SJSA1 (cell line): ENCODE measurements around the gene PODN. TPM values are rescaled to one million over a fixed set of nuclear protein-coding genes. Genes with fewer than 3 reads are reported as not detected.
A peak's percentile ranks its signal among the peaks of the same experiment; 100 is the strongest.

ENCODE experiments used
- DNase-seq, 2 experiments: peaks; one replicate each; pipeline ENCODE4 v3.0.0-alpha.2; 2015 to 2020; ENCODE audit warnings: low spot score in 2 of 2, low read depth in 1 of 2
- H3K27ac ChIP-seq: fragments of 250-450 bp; sonication (Bioruptor Pico); 2 replicates; pipeline ENCODE4 v1.5.1; 2020; ENCODE audit warnings: mild to moderate bottlenecking, moderate library complexity
- H3K27me3 ChIP-seq: fragments of 250-450 bp; sonication (Bioruptor Pico); replicated peaks from 2 replicates; pipeline ENCODE4 v1.5.1; 2020; ENCODE audit warnings: mild to moderate bottlenecking, moderate library complexity
- H3K36me3 ChIP-seq: fragments of 250-450 bp; sonication (Bioruptor Pico); 2 replicates; pipeline ENCODE4 v1.5.1; 2020; ENCODE audit warnings: mild to moderate bottlenecking
- H3K4me1 ChIP-seq: fragments of 250-450 bp; sonication (Bioruptor Pico); replicated peaks from 2 replicates; pipeline ENCODE4 v1.6.1; 2021; ENCODE audit warnings: mild to moderate bottlenecking
- H3K4me3 ChIP-seq: fragments of 250-450 bp; sonication (Bioruptor Pico); 2 replicates; pipeline ENCODE4 v1.5.1; 2020; ENCODE audit warnings: mild to moderate bottlenecking
- H3K9me3 ChIP-seq: fragments of 250-450 bp; sonication (Bioruptor Pico); replicated peaks from 2 replicates; pipeline ENCODE4 v1.5.1; 2020; ENCODE audit warnings: mild to moderate bottlenecking
- total RNA-seq: library from RNA; depleted of rRNA; stranded (reverse); fragments of >200 nt; shearing (Covaris generic); gene quantifications from 2 replicates; pipeline ENCODE4 v1.2.3, GENCODE V29; 2014

The PODN gene
- total RNA-seq, 1 experiment from 2014 or later, result 4.1 TPM

GRCh38 chr1:53063744-53064515 is 1.9 kb downstream of the PODN start:
- Histone ChIP-seq H3K4me1 (peaks cover 13% of the 10 kb centered on the region), H3K4me3 (no peak overlapping the region), H3K27me3 (no peaks in the 10 kb centered on the region), H3K9me3 (no peaks in the 10 kb centered on the region), H3K36me3 (no peaks in the 10 kb centered on the region), H3K27ac (no peak overlapping the region)
- no peak for DNase-seq

GRCh38 chr1:53065391-53065790 is 3.4 kb downstream of the PODN start:
- Histone ChIP-seq H3K4me3 (no peak overlapping the region), H3K9me3 (no peaks in the 10 kb centered on the region)

GRCh38 chr1:53066488-53066887 is 4.5 kb downstream of the PODN start:
- no peak for DNase-seq
- Histone ChIP-seq H3K4me1 (peaks cover 11% of the 10 kb centered on the region), H3K4me3 (no peak overlapping the region), H3K9me3 (no peaks in the 10 kb centered on the region), H3K27me3 (no peaks in the 10 kb centered on the region), H3K27ac (no peak overlapping the region), H3K36me3 (no peaks in the 10 kb centered on the region)

More at GRCh38 chr1:53065391-53065790, 3.4 kb downstream of the PODN start:
- Histone ChIP-seq H3K27ac (no peak overlapping the region), H3K27me3 (no peaks in the 10 kb centered on the region), H3K4me1 (peaks cover 13% of the 10 kb centered on the region), H3K36me3 (no peaks in the 10 kb centered on the region)
- no peak for DNase-seq

GRCh38 chr1:53066891-53067738 is 5.1 kb downstream of the PODN start:
- no peaks in the 10 kb centered on the region for H3K36me3 ChIP-seq
- no peak for DNase-seq
- peaks cover 8% of the 10 kb centered on the region for H3K4me1 ChIP-seq
- no peak overlapping the region for H3K4me3 ChIP-seq
- H3K9me3 ChIP-seq, result no peaks in the 10 kb centered on the region
- H3K27me3 ChIP-seq, result no peaks in the 10 kb centered on the region
- no peak overlapping the region for H3K27ac ChIP-seq

GRCh38 chr1:53067886-53068285 is 5.9 kb downstream of the PODN start:
- no peak for DNase-seq
- H3K9me3 ChIP-seq, result no peaks in the 10 kb centered on the region

GRCh38 chr1:53068314-53069099 is 6.5 kb downstream of the PODN start:
- H3K4me3 ChIP-seq, result no peak overlapping the region
- H3K27me3 ChIP-seq, result no peaks in the 10 kb centered on the region
- no peak overlapping the region for H3K27ac ChIP-seq
- DNase-seq, result no peak
- H3K4me1 ChIP-seq, result no peaks in the 10 kb centered on the region
- no peaks in the 10 kb centered on the region for H3K36me3 ChIP-seq
- no peaks in the 10 kb centered on the region for H3K9me3 ChIP-seq

More at GRCh38 chr1:53067886-53068285, 5.9 kb downstream of the PODN start:
- H3K36me3 ChIP-seq, result no peaks in the 10 kb centered on the region
- H3K27ac ChIP-seq, result no peak overlapping the region
- no peaks in the 10 kb centered on the region for H3K27me3 ChIP-seq
- H3K4me3 ChIP-seq, result no peak overlapping the region
- H3K4me1 ChIP-seq, result peaks cover under 1% of the 10 kb centered on the region; the same call in 1 of the 2 replicates

- Histone ChIP-seq H3K27me3 (no peaks in the 10 kb centered on the region), H3K4me3 (no peak overlapping the region), H3K36me3 (no peaks in the 10 kb centered on the region), H3K4me1 (no peaks in the 10 kb centered on the region), H3K9me3 (no peaks in the 10 kb centered on the region), H3K27ac (no peak overlapping the region)
- DNase-seq, result peak in 1 of 2 experiments; percentile 36
These were observed 7.3 kb downstream of the PODN start for GRCh38 chr1:53069265-53069662.

GRCh38 chr1:53069663-53070327 is 7.8 kb downstream of the PODN start:
- H3K9me3 ChIP-seq, result no peaks in the 10 kb centered on the region
- H3K27ac ChIP-seq, result no peak overlapping the region
- H3K4me1 ChIP-seq, result no peaks in the 10 kb centered on the region
- H3K4me3 ChIP-seq, result no peak overlapping the region
- no peaks in the 10 kb centered on the region for H3K27me3 ChIP-seq
- no peaks in the 10 kb centered on the region for H3K36me3 ChIP-seq
- DNase-seq, result peak in 1 of 2 experiments; percentile 34

- Histone ChIP-seq H3K27me3 (no peaks in the 10 kb centered on the region), H3K27ac (no peak overlapping the region), H3K36me3 (no peaks in the 10 kb centered on the region), H3K4me1 (no peaks in the 10 kb centered on the region), H3K9me3 (no peaks in the 10 kb centered on the region), H3K4me3 (no peak overlapping the region)
- peak in 1 of 2 experiments; percentile 36 for DNase-seq
These were observed 8.6 kb downstream of the PODN start for GRCh38 chr1:53070621-53071020.

- no peak for DNase-seq
These were observed 9.3 kb downstream of the PODN start for GRCh38 chr1:53071167-53071865.

GRCh38 chr1:53071915-53072314 is 9.9 kb downstream of the PODN start:
- no peak overlapping the region for H3K4me3 ChIP-seq
- DNase-seq, result no peak
- H3K9me3 ChIP-seq, result no peaks in the 10 kb centered on the region
- no peaks in the 10 kb centered on the region for H3K4me1 ChIP-seq
- no peaks in the 10 kb centered on the region for H3K27me3 ChIP-seq
- no peak overlapping the region for H3K27ac ChIP-seq
- H3K36me3 ChIP-seq, result no peaks in the 10 kb centered on the region

More at GRCh38 chr1:53071167-53071865, 9.3 kb downstream of the PODN start:
- Histone ChIP-seq H3K9me3 (no peaks in the 10 kb centered on the region), H3K27ac (no peak overlapping the region), H3K27me3 (no peaks in the 10 kb centered on the region), H3K4me1 (no peaks in the 10 kb centered on the region), H3K4me3 (no peak overlapping the region), H3K36me3 (no peaks in the 10 kb centered on the region)

- Histone ChIP-seq H3K4me3 (no peak overlapping the region), H3K9me3 (no peaks in the 10 kb centered on the region), H3K4me1 (no peaks in the 10 kb centered on the region), H3K27ac (no peak overlapping the region), H3K36me3 (no peaks in the 10 kb centered on the region), H3K27me3 (no peaks in the 10 kb centered on the region)
- no peak for DNase-seq
These were observed 11.3 kb downstream of the PODN start for GRCh38 chr1:53073287-53073686.
